Nephron (organoid): ENCODE measurements around the gene TMEM89.

Source experiments
- H3K27ac Mint-ChIP-seq, 3 experiments: 2 replicates each; pipeline ENCODE4 v1.8.0; 2020; ENCODE audit warnings: mixed read lengths in 3 of 3, mild to moderate bottlenecking in 2 of 3, moderate library complexity in 1 of 3
- H3K27me3 Mint-ChIP-seq: 2 replicates; pipeline ENCODE4 v1.8.0; 2021; ENCODE audit warnings: low read depth, mild to moderate bottlenecking, moderate library complexity, mixed read lengths
- H3K36me3 Mint-ChIP-seq: 2 replicates; pipeline ENCODE4 v1.8.0; 2020; ENCODE audit warnings: low read depth, mixed read lengths
- H3K4me1 Mint-ChIP-seq: 2 replicates; pipeline ENCODE4 v1.8.0; 2020; ENCODE audit warnings: mixed read lengths
- H3K4me3 Mint-ChIP-seq, 3 experiments: 2 replicates each; pipeline ENCODE4 v1.8.0; 2020; ENCODE audit warnings: mild to moderate bottlenecking in 3 of 3, mixed read lengths in 3 of 3, moderate library complexity in 2 of 3
- H3K9me3 Mint-ChIP-seq: 2 replicates; pipeline ENCODE4 v1.8.0; 2020; ENCODE audit warnings: mixed read lengths
- CTCF ChIP-seq, 3 experiments: fragments of 200-600 bp; sonication (generic); IDR thresholded peaks; one replicate each; pipeline ENCODE4 v1.5.0; 2021; ENCODE audit warnings: antibody characterized with exemption in 3 of 3; ENCODE audit not compliant: unreplicated experiment in 3 of 3

TMEM89 gene

GRCh38 chr3:48633743-48634142 is 12.2 kb upstream of the TMEM89 start:
- H3K4me3 Mint-ChIP-seq = peak overlapping the region; percentile 61 to 88 (median 88)
- no peaks in the 10 kb centered on the region for H3K27me3 Mint-ChIP-seq
- H3K9me3 Mint-ChIP-seq = no peaks in the 10 kb centered on the region
- H3K27ac Mint-ChIP-seq = no peak overlapping the region
- TF ChIP-seq CTCF (IDR thresholded peaks at IDR 0.05; ENCODE audit: unreplicated experiment in 3 of 3) = no peak
- peaks cover 12% of the 10 kb centered on the region for H3K36me3 Mint-ChIP-seq
- H3K4me1 Mint-ChIP-seq = peaks cover 16% of the 10 kb centered on the region

DNA sequence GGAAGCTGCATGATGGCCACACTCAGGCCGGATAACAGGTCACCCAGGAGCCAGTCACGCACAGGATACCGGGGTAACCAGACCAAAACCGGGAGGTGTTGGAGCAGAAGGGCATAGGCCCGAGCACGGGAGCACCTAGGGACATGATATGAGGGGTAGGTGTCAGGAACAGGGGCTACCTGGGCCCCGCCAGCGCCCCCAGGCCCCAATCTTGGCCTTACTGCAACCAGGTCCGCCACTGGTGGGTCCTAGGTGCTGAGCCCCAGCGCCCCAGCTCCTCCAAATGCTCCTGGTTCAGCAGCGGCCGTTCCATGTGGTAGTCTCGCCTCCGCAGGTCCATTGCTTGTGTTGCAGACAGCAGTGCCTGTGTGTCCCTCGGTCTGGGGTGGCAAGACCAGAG is 11.7 kb upstream of the TMEM89 start:
- no peaks in the 10 kb centered on the region for H3K9me3 Mint-ChIP-seq
- H3K27me3 Mint-ChIP-seq = no peaks in the 10 kb centered on the region
- H3K36me3 Mint-ChIP-seq = peaks cover 12% of the 10 kb centered on the region
- H3K4me1 Mint-ChIP-seq = peaks cover 16% of the 10 kb centered on the region
- TF ChIP-seq CTCF (IDR thresholded peaks at IDR 0.05; ENCODE audit: unreplicated experiment in 3 of 3) = no peak
- H3K4me3 Mint-ChIP-seq = peak overlapping the region; percentile 63 to 88 (median 72)
- no peak overlapping the region for H3K27ac Mint-ChIP-seq

DNA sequence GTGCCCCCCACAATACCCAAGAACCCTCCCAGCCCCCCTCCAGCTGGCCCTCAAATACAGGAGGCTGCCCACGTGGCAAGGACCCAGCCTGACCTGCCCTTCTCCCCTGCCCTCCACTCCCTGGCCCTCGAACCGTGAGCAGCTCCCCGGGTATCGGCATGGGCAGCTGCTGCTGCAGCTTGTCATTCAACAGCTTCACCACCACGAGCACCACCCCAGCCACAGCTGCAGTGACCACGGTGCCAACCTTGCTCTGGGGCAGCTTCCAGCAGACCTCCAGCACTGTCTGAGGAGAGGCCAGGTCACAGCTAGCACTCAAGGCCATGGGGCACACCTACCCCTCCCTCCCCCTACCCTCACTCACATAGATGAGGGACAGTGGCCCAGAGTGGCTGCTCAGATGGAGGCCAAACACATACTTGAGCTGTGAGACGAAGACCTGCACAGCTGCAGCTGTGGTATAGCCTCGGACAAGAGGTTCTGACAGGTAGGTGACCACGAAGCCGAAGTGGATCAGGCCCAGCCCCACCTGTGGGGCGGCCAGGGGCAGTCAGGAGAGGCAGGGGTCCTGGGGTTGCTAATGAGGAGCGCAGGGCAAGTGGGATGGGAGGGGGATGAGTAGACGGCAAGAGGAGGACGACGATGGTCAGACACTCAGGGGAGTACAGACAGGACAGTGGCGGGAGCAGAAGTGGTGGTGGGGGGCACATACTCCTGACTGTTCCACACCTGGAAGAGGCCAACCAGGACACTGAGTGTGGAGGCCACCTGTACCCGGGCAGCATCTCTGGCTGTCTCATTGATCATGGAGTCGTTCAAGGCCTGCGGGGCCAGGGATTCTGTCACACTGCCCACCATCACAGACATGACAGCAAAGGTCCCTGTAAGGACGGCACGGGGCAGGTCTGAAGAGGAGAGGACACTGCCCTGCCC is 10.2 kb upstream of the TMEM89 start:
- no peaks in the 10 kb centered on the region for H3K27me3 Mint-ChIP-seq
- H3K9me3 Mint-ChIP-seq = no peaks in the 10 kb centered on the region
- no peak for TF ChIP-seq CTCF (IDR thresholded peaks at IDR 0.05; ENCODE audit: unreplicated experiment in 3 of 3)
- peaks cover 10% of the 10 kb centered on the region for H3K4me1 Mint-ChIP-seq
- no peak overlapping the region for H3K27ac Mint-ChIP-seq
- H3K4me3 Mint-ChIP-seq = peak overlapping the region in 1 of 3 experiments; percentile 47
- H3K36me3 Mint-ChIP-seq = peaks cover 21% of the 10 kb centered on the region

DNA sequence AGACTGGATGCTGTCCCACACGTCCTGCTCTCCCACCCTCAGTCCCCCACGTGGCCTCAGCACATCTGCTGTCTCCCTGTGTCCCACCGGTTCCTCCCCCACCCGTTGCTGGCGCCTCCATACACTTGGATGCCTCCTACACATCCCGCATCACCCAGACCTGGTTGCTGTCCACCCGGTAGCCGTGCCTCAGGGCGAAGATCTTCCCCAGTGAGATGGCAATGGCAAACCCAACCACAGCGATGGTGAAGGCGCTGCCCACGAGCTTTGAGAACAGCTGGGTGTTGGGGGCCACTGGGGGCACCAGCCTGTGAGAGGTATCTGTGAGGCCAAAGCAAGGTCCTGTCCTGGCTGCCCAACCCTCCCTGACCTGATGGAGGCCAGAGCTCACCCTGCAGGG is 9.3 kb upstream of the TMEM89 start:
- Mint-ChIP-seq H3K27me3 (no peaks in the 10 kb centered on the region), H3K4me1 (peaks cover under 1% of the 10 kb centered on the region), H3K9me3 (no peaks in the 10 kb centered on the region), H3K4me3 (no peak overlapping the region), H3K36me3 (peaks cover 23% of the 10 kb centered on the region), H3K27ac (no peak overlapping the region)
- TF ChIP-seq CTCF (IDR thresholded peaks at IDR 0.05; ENCODE audit: unreplicated experiment in 3 of 3) = no peak

- Mint-ChIP-seq H3K4me3 (no peak overlapping the region), H3K27ac (no peak overlapping the region), H3K27me3 (no peaks in the 10 kb centered on the region), H3K4me1 (no peaks in the 10 kb centered on the region), H3K36me3 (peaks cover 23% of the 10 kb centered on the region), H3K9me3 (no peaks in the 10 kb centered on the region)
- no peak for TF ChIP-seq CTCF (IDR thresholded peaks at IDR 0.05; ENCODE audit: unreplicated experiment in 3 of 3)
Observed at GRCh38 chr3:48630407-48630806, 8.8 kb upstream of the TMEM89 start.

GRCh38 chr3:48629894-48630293 is 8.3 kb upstream of the TMEM89 start:
- no peak overlapping the region for H3K4me3 Mint-ChIP-seq
- no peaks in the 10 kb centered on the region for H3K27me3 Mint-ChIP-seq
- peaks cover 24% of the 10 kb centered on the region for H3K36me3 Mint-ChIP-seq
- no peaks in the 10 kb centered on the region for H3K4me1 Mint-ChIP-seq
- no peak overlapping the region for H3K27ac Mint-ChIP-seq
- H3K9me3 Mint-ChIP-seq = no peaks in the 10 kb centered on the region
- TF ChIP-seq CTCF (IDR thresholded peaks at IDR 0.05; ENCODE audit: unreplicated experiment in 3 of 3) = no peak
